Liver (tissue), 9 donors: ENCODE results near the gene YKT6. TPM values are rescaled to one million over a fixed set of nuclear protein-coding genes. Genes with fewer than 3 reads are reported as not detected.

ENCODE experiments used
- DNase-seq: peaks from one replicate; pipeline ENCODE4 v3.0.0-alpha.2; 2017; ENCODE audit warnings: low spot score
- H3K27ac ChIP-seq, 2 donors: one replicate each; pipeline ENCODE4 v1.7.0; 2013; ENCODE audit warnings: inconsistent platforms in 2 of 2, low read length in 2 of 2, control low read depth in 1 of 2, low read depth in 1 of 2, mild to moderate bottlenecking in 1 of 2
- H3K27me3 ChIP-seq, 4 donors: one replicate each; pipeline versions ENCODE4 v1.6.1 to v1.7.0; 2013; ENCODE audit warnings: low read length in 3 of 4, inconsistent platforms in 1 of 4, mild to moderate bottlenecking in 1 of 4, moderate library complexity in 1 of 4; ENCODE audit not compliant: control insufficient read depth in 4 of 4, insufficient read depth in 4 of 4
- H3K36me3 ChIP-seq, 4 donors: one replicate each; pipeline versions ENCODE4 v1.6.1 to v1.7.0; 2013; ENCODE audit warnings: low read length in 3 of 4, mild to moderate bottlenecking in 3 of 4, low read depth in 1 of 4, moderate library complexity in 1 of 4; ENCODE audit not compliant: control insufficient read depth in 4 of 4, insufficient read depth in 3 of 4
- H3K4me1 ChIP-seq, 4 donors: one replicate each; pipeline versions ENCODE4 v1.6.1 to v1.7.0; 2013; ENCODE audit warnings: low read length in 3 of 4, mild to moderate bottlenecking in 3 of 4, moderate library complexity in 1 of 4; ENCODE audit not compliant: control insufficient read depth in 4 of 4, insufficient read depth in 4 of 4
- H3K4me3 ChIP-seq, 3 donors: one replicate each; pipeline versions ENCODE4 v1.6.1 to v1.7.0; 2013; ENCODE audit warnings: low read length in 3 of 3, control low read depth in 1 of 3, low read depth in 1 of 3, mild to moderate bottlenecking in 1 of 3
- H3K9ac ChIP-seq, 2 donors: one replicate each; pipeline ENCODE4 v1.7.0; 2013; ENCODE audit warnings: low read length in 2 of 2, mild to moderate bottlenecking in 2 of 2, moderate library complexity in 2 of 2, control low read depth in 1 of 2, low read depth in 1 of 2
- H3K9me3 ChIP-seq, 4 donors: one replicate each; pipeline versions ENCODE4 v1.6.1 to v1.7.0; 2013; ENCODE audit warnings: low read length in 3 of 4; ENCODE audit not compliant: control insufficient read depth in 4 of 4
- CTCF ChIP-seq: fragments of 150-350 bp; IDR thresholded peaks from 2 replicates; pipeline ENCODE4 v1.5.1; 2017; ENCODE audit warnings: improper control_type of control experiment, low read depth, low read length; ENCODE audit not compliant: missing input control
- EGR1 ChIP-seq, 2 donors: IDR thresholded peaks; 2 replicates each; pipeline ENCODE4 v1.6.1; 2016 to 2018; ENCODE audit warnings: antibody characterized with exemption in 2 of 2, low read depth in 2 of 2
- FOXA2 ChIP-seq: IDR thresholded peaks from 2 replicates; pipeline ENCODE4 v1.6.1; 2016; ENCODE audit warnings: antibody characterized with exemption
- GABPA ChIP-seq, 2 donors: IDR thresholded peaks in 1 of 2; conservative IDR thresholded peaks in 1 of 2; 2 replicates each; pipeline ENCODE4 v1.6.1; 2016; ENCODE audit warnings: antibody characterized with exemption in 2 of 2, mild to moderate bottlenecking in 1 of 2, moderate library complexity in 1 of 2
- HNF4G ChIP-seq: IDR thresholded peaks from 2 replicates; pipeline ENCODE4 v1.6.1; 2016; ENCODE audit warnings: antibody characterized with exemption
- JUND ChIP-seq, 2 donors: IDR thresholded peaks; 2 replicates each; pipeline ENCODE4 v1.6.1; 2016; ENCODE audit warnings: antibody characterized with exemption in 2 of 2
- RXRA ChIP-seq, 2 donors: IDR thresholded peaks; 2 replicates each; pipeline ENCODE4 v1.6.1; 2017 to 2018; ENCODE audit warnings: antibody characterized with exemption in 2 of 2, mild to moderate bottlenecking in 1 of 2
- TAF1 ChIP-seq: conservative IDR thresholded peaks from 2 replicates; pipeline ENCODE4 v1.6.1; 2016; ENCODE audit warnings: antibody characterized with exemption, mild to moderate bottlenecking
- YY1 ChIP-seq: IDR thresholded peaks from 2 replicates; pipeline ENCODE4 v1.6.1; 2016; ENCODE audit warnings: antibody characterized with exemption, mild to moderate bottlenecking
- ZBTB33 ChIP-seq: IDR thresholded peaks from 2 replicates; pipeline ENCODE4 v1.6.1; 2016; ENCODE audit warnings: antibody characterized with exemption
- WGBS: extraction: QIAGEN DNeasy Blood & Tissue Kit; methylation state at CpG from one replicate; pipeline ENCODE4 v1.1.7; 2013; 5-methylcytosine and 5-hydroxymethylcytosine counted together
- polyA plus RNA-seq, 2 donors: library from polyadenylated mRNA; stranded (reverse) in 1 of 2; unstranded in 1 of 2; fragments of 200-250 nt in 1 of 2; fragments of >200 nt in 1 of 2; fragmentation: Nextera tagmentation in 1 of 2; extraction: Ambion mirVana in 1 of 2; gene quantifications; one replicate each; pipeline versions ENCODE4 v1.2.1 to v1.2.3, GENCODE V29; 2013 to 2015
- total RNA-seq, 2 donors: library from RNA; depleted of rRNA; stranded (reverse); fragments of >200 nt; gene quantifications; one replicate each; pipeline ENCODE4 v1.2.3, GENCODE V29; 2014
- TF ChIP-seq, protein P1 (sequence below): IDR thresholded peaks from 2 replicates; pipeline ENCODE4 v1.6.1; 2016; ENCODE audit warnings: antibody characterized with exemption
- donor health status: healthy.
- donor health status: healthy.
- donor health status: healthy.
- donor health status: healthy.
- donor health status: healthy.

YKT6 gene
- total and polyA plus RNA-seq, 4 donors = 8.1 to 22.0 (median 21.0) TPM

GRCh38 chr7:44220046-44220357 lies 19.2 kb downstream of the YKT6 start:
- no peaks in the 10 kb centered on the region for H3K36me3 ChIP-seq
- no peaks in the 10 kb centered on the region for H3K9me3 ChIP-seq
- no peaks in the 10 kb centered on the region for H3K27me3 ChIP-seq
- TF ChIP-seq JUND (IDR thresholded peaks at IDR 0.05) (no peak), TAF1 (no peak), RXRA (IDR thresholded peaks at IDR 0.05) (no peak), FOXA2 (no peak), HNF4G (no peak)
- TF ChIP-seq, protein P1, sequence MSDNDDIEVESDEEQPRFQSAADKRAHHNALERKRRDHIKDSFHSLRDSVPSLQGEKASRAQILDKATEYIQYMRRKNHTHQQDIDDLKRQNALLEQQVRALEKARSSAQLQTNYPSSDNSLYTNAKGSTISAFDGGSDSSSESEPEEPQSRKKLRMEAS = no peak
- H3K4me1 ChIP-seq = no peaks in the 10 kb centered on the region
- 93% methylated on average over 26 of the region's 26 CpGs for WGBS
- H3K27ac ChIP-seq = no peak overlapping the region
- H3K4me3 ChIP-seq = no peak overlapping the region
- H3K9ac ChIP-seq = no peak overlapping the region
- no peak for DNase-seq

- WGBS = 90% methylated on average over 24 of the region's 24 CpGs
- DNase-seq = no peak
- TF ChIP-seq TAF1 (no peak), CTCF (no peak), JUND (IDR thresholded peaks at IDR 0.05) (no peak), GABPA (IDR thresholded peaks at IDR 0.05 in 1 of 2, conservative IDR thresholded peaks at IDR 0.05 in 1 of 2) (no peak), ZBTB33 (no peak)
- H3K4me3 ChIP-seq = no peak overlapping the region
- no peak overlapping the region for H3K27ac ChIP-seq
- no peak overlapping the region for H3K9ac ChIP-seq
- no peaks in the 10 kb centered on the region for H3K4me1 ChIP-seq
- no peaks in the 10 kb centered on the region for H3K36me3 ChIP-seq
- no peaks in the 10 kb centered on the region for H3K9me3 ChIP-seq
- no peaks in the 10 kb centered on the region for H3K27me3 ChIP-seq
These were observed 19.8 kb downstream of the YKT6 start for GRCh38 chr7:44220358-44221112.

GRCh38 chr7:44221231-44221791 lies 20.5 kb downstream of the YKT6 start:
- 72% methylated on average over 30 of the region's 30 CpGs for WGBS
- H3K9ac ChIP-seq = no peak overlapping the region
- TF ChIP-seq YY1 = no peak
- no peak for TF ChIP-seq EGR1 (IDR thresholded peaks at IDR 0.05; ENCODE audit: low read depth in 2 of 2)
- TF ChIP-seq, protein P1 = no peak
- no peak for TF ChIP-seq FOXA2
- no peak for DNase-seq
- no peak overlapping the region for H3K27ac ChIP-seq
- H3K27me3 ChIP-seq = no peaks in the 10 kb centered on the region
- no peaks in the 10 kb centered on the region for H3K4me1 ChIP-seq
- H3K4me3 ChIP-seq = no peak overlapping the region
- no peaks in the 10 kb centered on the region for H3K36me3 ChIP-seq
- H3K9me3 ChIP-seq = no peaks in the 10 kb centered on the region
